Tongue (tissue), 2 donors: ENCODE measurements around the gene FOLR1. TPM values are rescaled to one million over a fixed set of nuclear protein-coding genes. Genes with fewer than 3 reads are reported as not detected.

Experiments used
- DNase-seq: peaks from one replicate; pipeline ENCODE4 v3.0.0-alpha.2; 2015
- total RNA-seq: library from RNA; depleted of rRNA; stranded (reverse); fragments of >200 nt; gene quantifications from one replicate; pipeline ENCODE4 v1.2.3, GENCODE V29; 2014

FOLR1 gene
- total RNA-seq, 1 donor from 2014 or later: 1.6 TPM

- peak; percentile 91 for DNase-seq
These were observed 31.9 kb downstream of the FOLR1 start for GRCh38 chr11:72223615-72224563.

- DNase-seq: peak; percentile 81
These were observed 32.8 kb downstream of the FOLR1 start, which contains the start of gene INPPL1 for GRCh38 chr11:72224564-72225410. Gene INPPL1 (plus strand): TSS chr11:72224767. CDS start chr11:72224985, 218 bp downstream.

GRCh38 chr11:72225411-72225951, 33.5 kb downstream of the FOLR1 start:
- no peak for DNase-seq

GRCh38 chr11:72226701-72227100, 34.8 kb downstream of the FOLR1 start:
- peak; percentile 71 for DNase-seq

GRCh38 chr11:72227316-72228228, 35.6 kb downstream of the FOLR1 start:
- peak; percentile 88 for DNase-seq

- peak; percentile 23 for DNase-seq
These were observed 36.4 kb downstream of the FOLR1 start for GRCh38 chr11:72228229-72228843.

- DNase-seq: no peak
These were observed 36.9 kb downstream of the FOLR1 start for GRCh38 chr11:72228844-72229231.

GRCh38 chr11:72229336-72229924, 37.5 kb downstream of the FOLR1 start:
- no peak for DNase-seq

GRCh38 chr11:72229925-72230763, 38.2 kb downstream of the FOLR1 start:
- DNase-seq: no peak

- DNase-seq: no peak
These were observed 38.9 kb downstream of the FOLR1 start for GRCh38 chr11:72230764-72231365.

- DNase-seq: no peak
These were observed 39.7 kb downstream of the FOLR1 start for GRCh38 chr11:72231396-72232259.

GRCh38 chr11:72232260-72233055, 40.5 kb downstream of the FOLR1 start:
- no peak for DNase-seq

- DNase-seq: no peak
These were observed 41.3 kb downstream of the FOLR1 start for GRCh38 chr11:72233056-72233772.

- DNase-seq: no peak
These were observed 42.0 kb downstream of the FOLR1 start for GRCh38 chr11:72233773-72234513.

- DNase-seq: no peak
These were observed 42.5 kb downstream of the FOLR1 start for GRCh38 chr11:72234514-72234830.

- no peak for DNase-seq
These were observed 43.0 kb downstream of the FOLR1 start for GRCh38 chr11:72234920-72235319.
